ENCODE data around the gene RAET1G.

RAET1G gene

DNA sequence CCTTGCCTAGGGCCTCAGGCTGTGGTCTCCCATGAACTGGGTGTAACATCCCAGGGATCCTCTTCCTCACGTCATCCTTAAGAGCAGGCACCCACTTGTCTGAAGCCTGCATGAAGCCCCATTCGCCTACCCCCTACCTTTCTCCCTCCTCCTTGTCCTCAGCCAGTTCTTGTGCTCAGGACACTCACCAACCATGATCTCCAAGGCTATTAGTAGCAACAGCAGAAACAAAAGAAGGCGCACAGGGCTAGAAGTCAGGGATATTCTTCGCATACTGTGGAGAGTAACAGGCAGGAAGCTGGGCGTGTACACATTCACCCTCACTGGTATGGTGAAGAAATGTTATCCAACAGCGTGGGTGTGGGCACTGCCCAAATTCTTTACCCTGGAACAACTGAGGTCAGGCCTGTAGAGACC, 32.3 kb downstream of the RAET1G start:
- no peak overlapping the region for H3K4me3 ChIP-seq (ENCODE audit: low read length)
- H3K27me3 ChIP-seq (ENCODE audit: control insufficient read depth, insufficient read depth, low read length), result no peaks in the 10 kb centered on the region
- H3K27ac ChIP-seq (ENCODE audit: low read depth, low read length), result no peak overlapping the region
- H3K36me3 ChIP-seq (ENCODE audit: control insufficient read depth, insufficient read depth, low read length), result no peaks in the 10 kb centered on the region
- no peak overlapping the region for H3K9ac ChIP-seq (ENCODE audit: low read length)
- peaks cover 4% of the 10 kb centered on the region for H3K4me1 ChIP-seq (ENCODE audit: control insufficient read depth, insufficient read depth, low read length)

DNA sequence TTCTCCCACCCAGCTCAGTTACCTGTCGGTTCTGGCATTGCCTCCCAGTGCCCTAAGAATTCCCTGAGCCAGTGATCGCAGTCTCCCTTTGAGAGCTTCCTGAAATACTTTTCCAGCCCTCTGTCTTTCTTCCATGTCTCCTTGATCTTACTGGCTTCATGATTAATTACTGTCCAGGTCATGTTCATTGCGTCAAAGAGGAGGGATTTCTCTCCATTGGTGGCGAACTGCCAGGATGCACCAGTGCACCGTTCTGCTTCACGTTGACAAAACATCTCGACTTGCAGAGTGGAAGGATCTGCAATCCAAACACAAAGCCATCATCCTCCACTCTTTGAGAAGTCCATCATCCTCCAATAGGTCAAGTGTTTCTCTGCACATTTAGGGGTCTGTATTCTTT, 33.6 kb downstream of the RAET1G start:
- Histone ChIP-seq H3K27ac (ENCODE audit: low read depth, low read length) (no peak overlapping the region), H3K4me3 (ENCODE audit: low read length) (no peak overlapping the region), H3K9ac (ENCODE audit: low read length) (no peak overlapping the region), H3K27me3 (ENCODE audit: control insufficient read depth, insufficient read depth, low read length) (no peaks in the 10 kb centered on the region), H3K4me1 (ENCODE audit: control insufficient read depth, insufficient read depth, low read length) (no peaks in the 10 kb centered on the region), H3K36me3 (ENCODE audit: control insufficient read depth, insufficient read depth, low read length) (no peaks in the 10 kb centered on the region)

DNA sequence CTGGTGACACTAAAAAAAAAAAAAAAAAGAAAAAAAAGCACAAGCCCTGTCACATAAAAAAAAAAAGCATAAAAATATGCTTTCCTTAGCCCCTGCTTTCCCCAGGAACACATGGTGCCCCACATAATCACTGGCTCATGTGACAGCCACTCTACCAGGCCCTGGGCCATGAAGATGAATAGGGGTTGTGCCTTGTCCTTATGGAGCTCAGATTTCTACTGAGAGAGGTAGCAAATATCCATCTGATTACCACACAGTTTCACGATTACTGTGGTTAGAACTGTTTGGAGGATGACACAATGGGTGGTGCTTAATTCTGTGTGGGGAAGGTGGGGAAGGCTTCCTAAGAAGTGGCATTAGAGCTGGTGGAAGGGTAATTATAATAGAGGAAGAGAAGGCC, 34.3 kb downstream of the RAET1G start:
- Histone ChIP-seq H3K36me3 (ENCODE audit: control insufficient read depth, insufficient read depth, low read length) (no peaks in the 10 kb centered on the region), H3K27me3 (ENCODE audit: control insufficient read depth, insufficient read depth, low read length) (no peaks in the 10 kb centered on the region), H3K4me1 (ENCODE audit: control insufficient read depth, insufficient read depth, low read length) (no peaks in the 10 kb centered on the region), H3K9ac (ENCODE audit: low read length) (no peak overlapping the region), H3K4me3 (ENCODE audit: low read length) (no peak overlapping the region), H3K27ac (ENCODE audit: low read depth, low read length) (no peak overlapping the region)

DNA sequence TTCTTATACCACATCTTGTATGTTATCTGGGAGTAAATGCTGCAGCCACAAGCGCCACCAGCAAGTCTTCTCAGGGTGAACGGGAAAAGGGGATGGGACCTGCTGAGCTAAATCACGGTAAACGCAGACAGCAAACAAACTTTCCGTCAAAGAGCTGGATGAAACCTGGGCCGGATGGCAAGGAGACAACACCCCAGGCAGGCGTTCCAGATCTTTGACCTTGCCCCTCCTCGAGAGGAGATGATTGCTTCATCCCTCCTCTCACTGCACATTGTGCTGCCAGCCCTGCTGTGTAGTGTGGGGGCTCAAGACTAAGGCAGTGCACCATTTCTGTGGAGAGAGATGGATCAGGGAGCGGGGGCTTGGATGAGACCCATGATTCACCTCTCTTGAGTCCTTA, 34.8 kb downstream of the RAET1G start:
- H3K27me3 ChIP-seq (ENCODE audit: control insufficient read depth, insufficient read depth, low read length), result no peaks in the 10 kb centered on the region
- H3K9ac ChIP-seq (ENCODE audit: low read length), result no peak overlapping the region
- H3K27ac ChIP-seq (ENCODE audit: low read depth, low read length), result no peak overlapping the region
- no peaks in the 10 kb centered on the region for H3K36me3 ChIP-seq (ENCODE audit: control insufficient read depth, insufficient read depth, low read length)
- H3K4me3 ChIP-seq (ENCODE audit: low read length), result no peak overlapping the region
- no peaks in the 10 kb centered on the region for H3K4me1 ChIP-seq (ENCODE audit: control insufficient read depth, insufficient read depth, low read length)

DNA sequence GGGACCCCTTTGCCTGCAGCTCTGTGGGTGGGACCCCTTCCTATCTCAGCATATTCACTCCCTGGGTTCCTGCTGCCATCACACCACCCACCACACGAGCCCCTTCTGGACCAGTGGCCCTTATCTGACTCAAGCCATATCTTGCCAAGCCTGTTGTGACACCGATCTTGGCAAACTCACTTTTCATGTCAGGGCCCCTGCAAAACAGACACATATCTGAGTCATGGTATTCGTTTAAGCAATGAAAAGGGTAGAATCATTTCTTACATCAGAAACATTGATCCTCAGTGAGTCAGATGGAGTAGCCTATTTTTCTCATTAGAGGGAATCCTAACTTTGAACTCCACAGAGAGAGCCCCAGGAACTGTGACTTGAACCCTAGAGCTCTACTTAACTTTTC, 35.6 kb downstream of the RAET1G start:
- H3K36me3 ChIP-seq (ENCODE audit: control insufficient read depth, insufficient read depth, low read length), result no peaks in the 10 kb centered on the region
- H3K9ac ChIP-seq (ENCODE audit: low read length), result no peak overlapping the region
- no peak overlapping the region for H3K4me3 ChIP-seq (ENCODE audit: low read length)
- H3K27me3 ChIP-seq (ENCODE audit: control insufficient read depth, insufficient read depth, low read length), result no peaks in the 10 kb centered on the region
- H3K27ac ChIP-seq (ENCODE audit: low read depth, low read length), result no peak overlapping the region
- no peaks in the 10 kb centered on the region for H3K4me1 ChIP-seq (ENCODE audit: control insufficient read depth, insufficient read depth, low read length)

DNA sequence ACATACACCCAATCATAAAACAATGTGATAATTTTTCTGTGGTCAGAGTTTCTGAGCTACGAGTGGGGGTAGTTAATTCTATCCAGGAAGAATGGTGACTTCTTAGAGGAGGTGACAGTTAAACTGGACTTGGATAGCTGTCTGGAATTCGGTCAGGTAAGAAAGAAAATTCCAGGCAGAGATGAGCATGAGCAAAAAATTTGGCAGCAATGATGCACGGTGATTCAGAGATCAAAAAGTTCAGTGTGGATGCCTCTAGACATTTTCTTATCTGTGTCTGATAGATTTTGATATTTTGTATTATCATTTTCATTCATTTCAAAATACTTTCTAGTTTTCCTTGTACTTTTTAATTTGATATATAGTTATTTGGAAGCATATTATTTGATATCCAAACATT, 37.0 kb downstream of the RAET1G start:
- no peaks in the 10 kb centered on the region for H3K36me3 ChIP-seq (ENCODE audit: control insufficient read depth, insufficient read depth, low read length)

DNA sequence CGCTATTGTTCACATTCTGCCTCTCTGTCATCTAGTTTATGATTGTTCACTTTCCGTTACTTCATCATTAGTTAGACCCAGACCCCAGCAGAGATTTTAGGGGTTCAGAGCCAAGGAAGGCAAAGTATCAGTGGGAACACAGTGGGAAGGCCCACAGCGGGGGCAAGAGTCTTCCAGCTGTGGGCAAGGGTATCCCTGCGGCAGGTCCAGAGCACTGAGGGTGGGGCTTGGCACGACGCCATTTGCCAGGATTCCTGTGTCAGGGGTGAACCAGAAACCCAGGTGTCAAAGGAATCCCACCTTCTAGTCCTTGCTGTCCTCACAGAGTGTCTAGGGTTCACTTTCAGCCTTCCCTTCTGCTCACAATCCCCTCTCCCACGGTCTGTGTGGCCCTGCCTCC, 38.3 kb downstream of the RAET1G start:
- Histone ChIP-seq H3K36me3 (ENCODE audit: control insufficient read depth, insufficient read depth, low read length) (no peaks in the 10 kb centered on the region), H3K27ac (ENCODE audit: low read depth, low read length) (no peak overlapping the region), H3K9ac (ENCODE audit: low read length) (no peak overlapping the region), H3K27me3 (ENCODE audit: control insufficient read depth, insufficient read depth, low read length) (no peaks in the 10 kb centered on the region), H3K4me1 (ENCODE audit: control insufficient read depth, insufficient read depth, low read length) (no peaks in the 10 kb centered on the region), H3K4me3 (ENCODE audit: low read length) (no peak overlapping the region)

More for the DNA sequence above, 37.0 kb downstream of the RAET1G start:
- H3K9ac ChIP-seq (ENCODE audit: low read length), result no peak overlapping the region
- H3K4me1 ChIP-seq (ENCODE audit: control insufficient read depth, insufficient read depth, low read length), result no peaks in the 10 kb centered on the region
- no peak overlapping the region for H3K27ac ChIP-seq (ENCODE audit: low read depth, low read length)
- H3K27me3 ChIP-seq (ENCODE audit: control insufficient read depth, insufficient read depth, low read length), result no peaks in the 10 kb centered on the region
- H3K4me3 ChIP-seq (ENCODE audit: low read length), result no peak overlapping the region

DNA sequence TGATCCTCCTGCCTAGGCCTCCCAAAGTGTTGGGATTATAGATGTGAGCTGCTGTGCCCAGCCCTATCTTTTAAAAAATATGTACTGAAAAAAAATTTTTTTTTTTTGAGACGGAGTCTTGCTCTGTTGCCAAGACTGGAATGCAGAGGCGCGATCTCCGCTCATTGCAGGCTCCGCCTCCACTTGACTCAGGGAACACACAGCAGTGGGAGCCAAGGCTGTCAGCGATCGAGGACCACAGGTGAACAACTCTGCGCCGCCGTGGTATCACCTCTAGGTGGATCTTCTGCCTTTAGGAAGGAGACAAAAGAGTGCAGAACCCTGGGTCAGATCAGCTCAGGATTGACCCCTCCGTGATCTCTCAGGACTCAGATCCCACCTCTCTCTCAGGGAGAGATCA, 38.7 kb downstream of the RAET1G start:
- Histone ChIP-seq H3K9ac (ENCODE audit: low read length) (no peak overlapping the region), H3K27ac (ENCODE audit: low read depth, low read length) (no peak overlapping the region), H3K4me1 (ENCODE audit: control insufficient read depth, insufficient read depth, low read length) (no peaks in the 10 kb centered on the region), H3K27me3 (ENCODE audit: control insufficient read depth, insufficient read depth, low read length) (no peaks in the 10 kb centered on the region), H3K4me3 (ENCODE audit: low read length) (no peak overlapping the region), H3K36me3 (ENCODE audit: control insufficient read depth, insufficient read depth, low read length) (no peaks in the 10 kb centered on the region)

DNA sequence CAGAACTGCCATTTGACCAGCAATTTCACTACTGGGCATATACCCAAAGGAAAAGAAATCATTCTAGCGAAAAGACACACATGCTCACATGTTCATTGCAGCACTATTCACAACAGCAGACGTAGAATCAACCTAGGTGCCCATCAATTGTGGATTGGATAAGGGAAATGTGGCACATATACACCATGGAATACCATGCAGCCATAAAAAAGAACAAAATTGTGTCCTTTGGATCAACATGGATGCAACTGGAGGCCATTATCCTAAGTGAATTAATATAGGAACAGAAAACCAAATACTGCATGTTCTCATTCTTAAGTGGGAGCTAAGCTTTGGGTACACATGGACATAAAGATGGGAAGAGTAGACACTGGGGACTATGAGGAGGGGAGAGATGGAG, 41.1 kb downstream of the RAET1G start:
- Histone ChIP-seq H3K27ac (ENCODE audit: low read depth, low read length) (no peak overlapping the region), H3K27me3 (ENCODE audit: control insufficient read depth, insufficient read depth, low read length) (no peaks in the 10 kb centered on the region), H3K36me3 (ENCODE audit: control insufficient read depth, insufficient read depth, low read length) (no peaks in the 10 kb centered on the region), H3K4me1 (ENCODE audit: control insufficient read depth, insufficient read depth, low read length) (no peaks in the 10 kb centered on the region), H3K4me3 (ENCODE audit: low read length) (no peak overlapping the region), H3K9ac (ENCODE audit: low read length) (no peak overlapping the region)

DNA sequence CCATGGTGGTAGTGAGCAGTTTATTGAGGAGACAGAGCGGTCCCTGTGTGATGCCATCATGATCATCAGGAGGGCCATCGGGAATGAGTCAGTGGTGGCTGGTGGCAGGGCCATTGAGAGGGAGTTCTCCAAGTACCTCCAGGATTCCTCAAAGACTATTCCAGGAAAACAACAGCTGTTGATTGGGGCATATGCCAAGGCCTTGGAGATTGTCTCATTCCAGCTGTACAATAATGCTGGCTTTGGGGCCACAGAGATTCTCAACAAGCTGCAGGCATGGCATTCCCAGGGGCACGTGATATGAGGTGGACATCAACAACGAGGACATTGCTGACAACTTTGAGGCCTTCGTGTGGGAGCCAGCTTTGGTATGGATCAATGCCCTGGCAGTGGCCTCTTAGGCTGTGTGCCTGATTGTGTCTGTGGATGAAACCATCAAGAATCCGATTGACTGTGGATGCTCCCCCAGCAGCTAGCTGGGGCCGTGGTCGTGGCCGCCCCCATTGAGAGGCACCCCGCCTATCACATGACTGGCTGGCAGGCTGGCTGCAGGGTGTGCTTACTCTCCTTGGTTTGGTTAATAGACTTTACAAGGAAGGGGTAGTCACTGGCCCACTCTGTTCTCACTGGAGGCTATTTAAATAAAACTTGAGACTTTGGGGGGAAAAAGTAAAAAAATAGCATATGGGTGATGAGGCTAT, 41.7 kb downstream of the RAET1G start:
- Histone ChIP-seq H3K4me3 (ENCODE audit: low read length) (no peak overlapping the region), H3K4me1 (ENCODE audit: control insufficient read depth, insufficient read depth, low read length) (no peaks in the 10 kb centered on the region)

DNA sequence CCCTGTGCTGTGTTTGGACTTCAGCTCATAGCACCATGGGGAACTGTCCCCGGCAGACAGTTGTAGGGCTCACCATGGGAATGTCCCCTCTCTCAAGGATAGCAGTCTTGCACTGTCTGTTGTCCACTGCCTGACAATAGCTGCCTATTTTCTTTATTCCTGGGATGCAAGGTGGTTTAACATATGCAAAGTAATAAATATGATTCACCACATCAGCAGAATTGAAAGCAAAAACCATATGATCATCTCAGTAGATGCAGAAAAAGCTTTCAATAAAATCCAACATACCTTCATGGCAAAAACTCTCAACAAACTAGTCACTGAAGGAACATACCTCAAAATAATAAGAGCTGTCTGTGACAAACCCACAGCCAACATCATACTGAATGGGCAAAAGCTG, 45.3 kb downstream of the RAET1G start:
- H3K4me1 ChIP-seq (ENCODE audit: control insufficient read depth, insufficient read depth, low read length), result no peaks in the 10 kb centered on the region
- no peak overlapping the region for H3K27ac ChIP-seq (ENCODE audit: low read depth, low read length)
- H3K36me3 ChIP-seq (ENCODE audit: control insufficient read depth, insufficient read depth, low read length), result no peaks in the 10 kb centered on the region
- H3K4me3 ChIP-seq (ENCODE audit: low read length), result no peak overlapping the region
- H3K9ac ChIP-seq (ENCODE audit: low read length), result no peak overlapping the region
- no peaks in the 10 kb centered on the region for H3K27me3 ChIP-seq (ENCODE audit: control insufficient read depth, insufficient read depth, low read length)

More for the DNA sequence above, 41.7 kb downstream of the RAET1G start:
- Histone ChIP-seq H3K36me3 (ENCODE audit: control insufficient read depth, insufficient read depth, low read length) (no peaks in the 10 kb centered on the region), H3K27ac (ENCODE audit: low read depth, low read length) (no peak overlapping the region), H3K9ac (ENCODE audit: low read length) (no peak overlapping the region), H3K27me3 (ENCODE audit: control insufficient read depth, insufficient read depth, low read length) (no peaks in the 10 kb centered on the region)

DNA sequence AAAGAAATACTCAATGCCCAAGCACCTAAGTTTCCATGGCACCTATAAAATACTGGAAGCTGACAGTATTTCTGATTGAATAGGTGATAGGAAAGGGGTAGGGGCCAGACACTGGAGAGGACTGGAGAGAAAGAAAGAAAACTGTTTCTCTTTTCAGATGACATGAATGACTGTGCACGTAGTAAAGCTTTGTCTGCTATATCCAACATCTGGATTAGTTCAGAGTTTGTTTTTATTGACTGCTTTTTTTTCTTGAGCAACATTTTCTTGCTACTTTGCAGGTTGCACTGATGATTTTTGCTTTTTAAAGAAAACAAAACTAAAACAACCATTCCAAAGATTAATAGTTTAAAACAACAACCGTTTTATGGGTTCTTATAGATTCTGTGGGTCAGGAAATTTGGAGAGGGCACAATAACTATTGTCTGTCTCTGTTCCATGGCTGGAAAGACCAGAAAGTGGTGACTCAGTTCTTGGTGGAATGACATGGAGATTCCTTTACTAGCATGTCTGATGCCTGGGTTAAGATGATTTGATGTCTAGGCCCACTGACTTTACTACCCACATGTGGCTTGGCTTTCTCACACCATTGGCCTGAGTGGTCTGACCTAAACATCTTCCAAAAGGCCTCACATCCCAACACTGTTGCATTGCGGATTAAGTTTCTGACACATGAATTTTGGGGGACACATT, 46.5 kb downstream of the RAET1G start:
- H3K4me3 ChIP-seq (ENCODE audit: low read length), result no peak overlapping the region
- H3K36me3 ChIP-seq (ENCODE audit: control insufficient read depth, insufficient read depth, low read length), result no peaks in the 10 kb centered on the region
- H3K27ac ChIP-seq (ENCODE audit: low read depth, low read length), result no peak overlapping the region
- H3K9ac ChIP-seq (ENCODE audit: low read length), result no peak overlapping the region
- no peaks in the 10 kb centered on the region for H3K4me1 ChIP-seq (ENCODE audit: control insufficient read depth, insufficient read depth, low read length)
- no peaks in the 10 kb centered on the region for H3K27me3 ChIP-seq (ENCODE audit: control insufficient read depth, insufficient read depth, low read length)

DNA sequence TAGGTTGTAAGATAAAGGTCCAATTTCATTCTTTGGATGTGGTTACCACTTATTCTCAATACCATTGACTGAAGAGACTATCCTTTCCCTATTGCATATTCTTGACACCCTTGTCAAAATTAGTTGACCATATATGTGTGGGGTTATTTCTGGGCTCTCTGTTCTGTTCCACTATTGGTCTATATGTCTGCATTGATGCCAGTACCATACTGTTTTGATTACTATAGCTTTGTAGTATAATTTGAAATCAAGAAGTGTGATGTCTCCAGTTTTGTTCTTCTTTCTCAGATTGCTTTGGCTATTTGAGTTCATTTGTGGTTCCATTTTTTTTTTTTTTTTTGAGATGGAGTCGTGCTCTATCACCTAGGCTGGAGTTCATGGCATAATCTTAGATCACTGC, 50.7 kb downstream of the RAET1G start:
- Histone ChIP-seq H3K27me3 (ENCODE audit: control insufficient read depth, insufficient read depth, low read length) (no peaks in the 10 kb centered on the region), H3K4me3 (ENCODE audit: low read length) (no peak overlapping the region), H3K36me3 (ENCODE audit: control insufficient read depth, insufficient read depth, low read length) (no peaks in the 10 kb centered on the region), H3K4me1 (ENCODE audit: control insufficient read depth, insufficient read depth, low read length) (no peaks in the 10 kb centered on the region), H3K27ac (ENCODE audit: low read depth, low read length) (no peak overlapping the region), H3K9ac (ENCODE audit: low read length) (no peak overlapping the region)

Measured in rectal smooth muscle tissue (tissue), 1 donor.